ENCODE data around the gene SMAD9.

DNA sequence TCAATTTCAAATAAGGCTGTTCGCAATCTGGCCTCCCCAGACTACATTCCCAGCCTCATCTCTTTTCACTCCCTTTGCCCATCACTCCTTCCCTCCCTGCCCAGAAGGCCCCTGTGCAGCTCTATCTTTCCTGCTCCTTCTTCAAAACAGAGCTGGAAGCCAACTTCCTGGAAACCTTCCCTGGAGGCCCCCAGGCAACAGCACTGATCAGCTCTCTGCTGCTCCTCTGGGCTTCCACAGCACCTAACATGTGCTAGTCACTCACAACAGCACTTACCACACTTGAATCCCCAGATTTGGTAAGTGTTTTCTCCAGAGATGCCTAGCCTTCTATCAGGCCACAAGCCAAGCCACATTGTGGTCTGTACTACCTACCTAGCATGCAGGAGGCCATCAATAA is 9.5 kb downstream of the SMAD9 start:
- TF ChIP-seq, protein P1, sequence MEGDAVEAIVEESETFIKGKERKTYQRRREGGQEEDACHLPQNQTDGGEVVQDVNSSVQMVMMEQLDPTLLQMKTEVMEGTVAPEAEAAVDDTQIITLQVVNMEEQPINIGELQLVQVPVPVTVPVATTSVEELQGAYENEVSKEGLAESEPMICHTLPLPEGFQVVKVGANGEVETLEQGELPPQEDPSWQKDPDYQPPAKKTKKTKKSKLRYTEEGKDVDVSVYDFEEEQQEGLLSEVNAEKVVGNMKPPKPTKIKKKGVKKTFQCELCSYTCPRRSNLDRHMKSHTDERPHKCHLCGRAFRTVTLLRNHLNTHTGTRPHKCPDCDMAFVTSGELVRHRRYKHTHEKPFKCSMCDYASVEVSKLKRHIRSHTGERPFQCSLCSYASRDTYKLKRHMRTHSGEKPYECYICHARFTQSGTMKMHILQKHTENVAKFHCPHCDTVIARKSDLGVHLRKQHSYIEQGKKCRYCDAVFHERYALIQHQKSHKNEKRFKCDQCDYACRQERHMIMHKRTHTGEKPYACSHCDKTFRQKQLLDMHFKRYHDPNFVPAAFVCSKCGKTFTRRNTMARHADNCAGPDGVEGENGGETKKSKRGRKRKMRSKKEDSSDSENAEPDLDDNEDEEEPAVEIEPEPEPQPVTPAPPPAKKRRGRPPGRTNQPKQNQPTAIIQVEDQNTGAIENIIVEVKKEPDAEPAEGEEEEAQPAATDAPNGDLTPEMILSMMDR (IDR thresholded peaks at IDR 0.05) = no peak
- TF ChIP-seq POLR2A (IDR thresholded peaks at IDR 0.05) = no peak

Measured in right lobe of liver (tissue), 4 donors.